GM12873 (cell line): ENCODE data around the gene SYTL5.

Source experiments
- TF ChIP-seq, protein P1 (sequence below): IDR thresholded peaks from 2 replicates; pipeline ENCODE4 v1.5.1; 2012; ENCODE audit warnings: low read depth, mild to moderate bottlenecking, moderate library complexity, low read length, control low read depth; ENCODE audit not compliant: insufficient read depth; ENCODE audit errors: missing control alignments

The SYTL5 gene

DNA sequence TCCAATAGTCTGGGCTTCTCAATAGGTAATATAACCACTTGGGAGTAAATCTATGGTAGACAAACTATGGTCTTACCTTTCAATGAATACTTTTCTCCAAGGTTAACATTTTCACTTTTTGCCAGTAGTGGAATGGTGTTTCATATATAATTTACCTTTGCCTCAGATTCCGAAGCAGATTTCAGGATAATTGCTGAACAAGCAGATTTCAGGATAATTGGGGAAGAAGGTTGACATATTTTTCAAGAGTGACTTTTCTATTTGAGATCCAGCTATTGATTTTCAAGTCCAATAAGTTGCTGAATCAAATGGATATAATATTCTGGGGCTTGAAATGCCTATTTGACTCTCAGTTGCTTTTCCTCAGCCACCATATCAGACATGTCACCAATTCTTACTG is 63.6 kb downstream of the SYTL5 start:
- TF ChIP-seq, protein P1, sequence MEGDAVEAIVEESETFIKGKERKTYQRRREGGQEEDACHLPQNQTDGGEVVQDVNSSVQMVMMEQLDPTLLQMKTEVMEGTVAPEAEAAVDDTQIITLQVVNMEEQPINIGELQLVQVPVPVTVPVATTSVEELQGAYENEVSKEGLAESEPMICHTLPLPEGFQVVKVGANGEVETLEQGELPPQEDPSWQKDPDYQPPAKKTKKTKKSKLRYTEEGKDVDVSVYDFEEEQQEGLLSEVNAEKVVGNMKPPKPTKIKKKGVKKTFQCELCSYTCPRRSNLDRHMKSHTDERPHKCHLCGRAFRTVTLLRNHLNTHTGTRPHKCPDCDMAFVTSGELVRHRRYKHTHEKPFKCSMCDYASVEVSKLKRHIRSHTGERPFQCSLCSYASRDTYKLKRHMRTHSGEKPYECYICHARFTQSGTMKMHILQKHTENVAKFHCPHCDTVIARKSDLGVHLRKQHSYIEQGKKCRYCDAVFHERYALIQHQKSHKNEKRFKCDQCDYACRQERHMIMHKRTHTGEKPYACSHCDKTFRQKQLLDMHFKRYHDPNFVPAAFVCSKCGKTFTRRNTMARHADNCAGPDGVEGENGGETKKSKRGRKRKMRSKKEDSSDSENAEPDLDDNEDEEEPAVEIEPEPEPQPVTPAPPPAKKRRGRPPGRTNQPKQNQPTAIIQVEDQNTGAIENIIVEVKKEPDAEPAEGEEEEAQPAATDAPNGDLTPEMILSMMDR, result no peak

DNA sequence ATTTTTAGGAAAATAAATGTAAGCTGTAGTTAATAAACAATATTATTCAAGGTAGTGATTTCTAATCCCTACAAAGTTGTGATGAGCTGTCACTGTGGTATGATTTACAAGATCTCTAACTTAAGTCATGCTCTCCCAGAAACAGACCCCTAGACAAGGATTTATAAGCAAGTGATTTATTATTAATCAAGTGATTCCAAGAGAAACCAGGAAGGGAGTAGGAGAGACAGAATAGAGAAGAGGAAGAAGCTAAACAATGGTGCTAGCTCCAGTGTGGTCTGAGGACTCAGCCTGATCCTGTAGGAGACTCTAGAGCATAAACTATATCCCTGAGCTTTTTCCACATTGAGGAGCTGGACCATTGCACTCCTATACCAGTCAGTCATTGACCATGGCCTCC is 73.1 kb downstream of the SYTL5 start:
- TF ChIP-seq, protein P1, result no peak

DNA sequence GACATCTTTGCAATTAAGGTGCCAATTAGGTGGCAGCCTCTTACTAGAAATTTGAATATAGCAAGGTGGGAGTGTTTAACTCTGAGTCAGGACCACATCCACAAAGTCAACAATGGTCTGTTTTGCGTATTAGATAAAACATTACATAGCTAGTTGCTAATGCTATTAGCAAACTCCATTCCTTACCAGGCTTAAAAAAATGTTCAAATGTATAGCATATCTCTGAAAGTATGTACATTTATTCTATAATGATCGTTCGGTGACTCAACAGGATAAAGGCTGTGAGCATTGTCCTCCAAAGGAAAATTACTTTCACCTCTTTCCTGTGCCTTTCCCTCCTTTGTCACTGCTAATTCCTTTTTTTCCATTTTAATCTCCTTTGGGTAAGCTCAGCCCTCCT is 74.5 kb downstream of the SYTL5 start:
- TF ChIP-seq, protein P1, result no peak

DNA sequence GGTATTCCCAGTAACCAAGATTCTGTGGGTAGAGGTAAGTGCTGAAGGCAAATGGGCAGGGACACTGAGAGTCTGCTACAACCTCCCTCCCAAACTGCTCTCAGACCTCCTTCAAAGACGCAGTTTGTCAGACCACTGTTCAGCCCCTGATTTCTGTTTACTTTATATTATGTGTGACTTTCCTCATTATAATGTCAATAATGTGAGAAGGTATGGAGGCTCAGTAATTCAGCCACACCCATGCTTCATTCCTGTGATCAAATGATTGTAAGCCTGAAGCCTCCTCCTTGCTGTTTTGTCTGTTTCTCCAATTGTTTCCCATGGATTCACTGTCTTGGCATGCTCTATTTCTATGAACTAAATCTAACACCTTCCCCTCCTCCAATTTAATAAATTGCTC is 75.6 kb downstream of the SYTL5 start:
- TF ChIP-seq, protein P1, result no peak

DNA sequence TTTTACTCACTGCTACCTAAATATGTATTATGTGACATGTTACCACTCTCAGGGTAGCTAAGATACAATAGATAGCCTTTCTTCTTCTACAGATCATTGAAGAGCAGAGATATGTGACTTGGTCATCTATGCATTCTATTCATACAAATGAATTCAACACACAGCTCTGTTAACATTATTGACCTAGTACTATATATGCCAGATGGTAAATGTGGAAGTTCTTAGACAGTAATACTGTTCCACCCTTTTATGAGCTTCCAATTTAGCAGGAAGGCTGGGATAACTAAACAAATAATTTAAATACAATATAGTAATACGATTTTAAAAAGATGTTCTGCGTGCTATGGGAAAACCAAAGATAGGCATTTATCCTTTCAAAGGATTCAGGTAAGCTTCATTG is 76.0 kb downstream of the SYTL5 start:
- TF ChIP-seq, protein P1, result no peak

DNA sequence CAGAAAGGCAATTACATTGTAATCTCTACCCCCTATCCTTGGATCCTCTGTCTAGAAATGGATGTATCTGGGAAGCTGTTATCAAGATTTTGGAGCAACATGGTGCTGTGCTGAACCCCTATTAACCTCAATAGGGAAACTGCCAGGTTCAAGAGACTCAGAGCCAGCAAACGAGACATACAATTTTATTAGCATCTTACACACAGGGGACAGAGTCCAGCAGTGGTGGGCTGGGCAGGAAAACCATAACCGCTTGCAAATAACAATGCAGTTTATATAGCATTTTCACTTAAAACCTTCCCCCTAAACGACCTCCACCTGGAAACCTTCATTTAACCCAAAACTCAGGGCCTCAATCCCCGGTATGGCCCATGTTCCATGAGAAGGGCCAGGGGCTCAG is 79.5 kb downstream of the SYTL5 start:
- TF ChIP-seq, protein P1, result no peak

DNA sequence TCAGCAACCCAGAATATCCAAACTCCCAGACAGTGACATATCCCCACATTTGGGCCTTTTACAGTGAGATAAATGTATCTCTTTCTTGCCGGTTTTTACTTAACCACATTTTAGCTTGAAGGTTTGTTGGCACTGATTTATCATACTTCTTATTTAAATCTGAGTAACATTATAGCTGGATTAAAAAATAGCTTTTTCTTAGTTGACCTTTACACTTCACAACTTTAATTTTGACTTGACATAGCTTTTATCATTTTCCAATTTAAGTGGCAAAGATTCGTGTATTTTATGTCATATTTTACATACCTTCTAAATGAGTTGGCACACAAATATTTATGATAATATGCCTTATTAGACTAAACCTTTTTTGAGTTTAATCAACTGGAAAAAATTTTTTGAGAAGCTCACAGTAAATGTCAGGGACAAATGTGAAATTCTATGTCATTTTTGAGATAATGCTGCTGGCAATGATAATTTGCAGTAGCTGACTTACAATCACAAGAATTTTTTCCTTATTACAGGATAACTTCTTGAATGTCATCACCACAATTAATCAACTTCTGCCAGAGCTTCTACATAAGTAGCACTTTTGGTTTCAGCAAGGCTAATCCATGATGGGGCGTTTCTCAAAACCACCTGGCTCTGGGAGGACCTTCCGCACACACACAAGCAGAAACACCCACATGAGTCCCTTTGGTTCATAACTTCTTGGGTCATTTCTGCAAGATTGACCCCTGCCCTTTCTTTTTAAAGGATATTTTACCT is 80.3 kb downstream of the SYTL5 start:
- TF ChIP-seq, protein P1, result no peak
